Measurements from ENCODE around the gene FLT3.

Gene FLT3

DNA sequence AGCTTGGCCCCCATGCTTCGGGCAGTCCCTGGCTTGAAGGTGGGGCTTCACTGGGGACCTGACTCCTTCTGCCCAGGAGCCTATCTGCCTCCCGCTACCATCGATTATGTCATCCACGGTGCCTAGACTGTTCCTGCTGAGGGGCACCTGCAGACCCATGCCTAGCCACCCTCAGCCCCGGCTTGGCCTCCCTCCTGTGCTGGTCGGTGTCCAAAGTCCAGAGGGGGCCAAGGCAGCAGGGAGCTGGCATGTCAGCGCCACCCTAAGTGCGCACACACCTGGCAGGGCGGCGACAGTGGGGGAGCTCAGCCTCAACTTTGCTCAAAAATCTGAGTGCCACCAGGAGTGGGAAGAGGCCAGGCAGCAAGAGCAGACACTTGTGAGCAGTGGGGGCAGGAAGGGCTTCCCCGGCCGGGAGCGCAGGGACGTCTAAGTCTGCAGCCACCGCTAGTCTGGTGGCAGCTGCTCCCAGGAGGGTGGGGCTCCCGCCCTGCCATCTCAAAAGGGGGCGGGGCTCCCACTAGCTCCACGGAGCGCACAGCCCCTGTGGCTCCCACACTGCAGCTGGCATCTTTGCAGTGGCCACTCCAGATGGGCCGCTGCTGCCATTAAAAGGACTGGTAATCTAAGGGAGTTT, 98.4 kb downstream of the FLT3 start:
- DNase-seq (ENCODE audit: low read depth in 2 of 2): no peak

GRCh38 chr13:28001049-28001448, 99.3 kb downstream of the FLT3 start:
- DNase-seq (ENCODE audit: low read depth in 2 of 2): no peak

GRCh38 chr13:28000567-28000966, 99.8 kb downstream of the FLT3 start:
- no peak for DNase-seq (ENCODE audit: low read depth in 2 of 2)

DNA sequence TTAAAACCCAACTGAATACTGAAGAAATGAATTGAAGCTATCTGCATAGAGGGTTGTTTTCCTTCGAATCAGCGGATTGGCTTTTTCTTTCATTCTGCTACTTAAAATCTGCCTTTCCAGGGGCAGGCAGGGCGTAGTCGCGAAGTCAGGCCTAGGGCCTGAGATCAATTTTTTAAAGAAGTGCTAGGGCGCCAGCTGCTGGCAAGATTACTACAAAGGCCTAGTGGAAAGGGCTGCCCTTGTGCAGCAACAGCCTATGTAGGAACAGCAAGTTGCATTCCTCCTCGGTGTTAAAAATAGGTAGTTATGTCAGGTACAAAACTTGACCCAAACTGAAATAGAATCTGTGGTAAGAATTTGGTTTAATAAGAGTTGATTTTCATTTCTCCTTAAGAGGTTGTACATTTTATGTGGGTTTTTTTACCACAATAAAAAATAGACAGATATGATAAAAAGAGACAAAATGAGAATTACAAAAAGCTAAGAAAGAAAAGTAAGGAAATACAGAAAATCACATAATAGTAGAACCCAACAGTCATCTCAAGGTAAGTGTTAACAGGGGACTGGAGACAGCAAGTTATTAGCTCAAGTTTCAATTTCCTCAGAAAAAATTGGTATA, 102.4 kb downstream of the FLT3 start:
- DNase-seq (ENCODE audit: low read depth in 2 of 2): peak in 1 of 2 experiments; percentile 3

- no peak for DNase-seq (ENCODE audit: low read depth in 2 of 2)
Measured at GRCh38 chr13:27991881-27992280, 108.5 kb downstream of the FLT3 start.

- DNase-seq (ENCODE audit: low read depth in 2 of 2): no peak
Measured at GRCh38 chr13:27988520-27988919, 111.9 kb downstream of the FLT3 start, which contains the start of gene URAD. URAD (minus strand) TSS chr13:27988693; CDS start chr13:27988637, 56 bp downstream.

GRCh38 chr13:27985600-27985999, 114.8 kb downstream of the FLT3 start:
- no peak for DNase-seq (ENCODE audit: low read depth in 2 of 2)

DNA sequence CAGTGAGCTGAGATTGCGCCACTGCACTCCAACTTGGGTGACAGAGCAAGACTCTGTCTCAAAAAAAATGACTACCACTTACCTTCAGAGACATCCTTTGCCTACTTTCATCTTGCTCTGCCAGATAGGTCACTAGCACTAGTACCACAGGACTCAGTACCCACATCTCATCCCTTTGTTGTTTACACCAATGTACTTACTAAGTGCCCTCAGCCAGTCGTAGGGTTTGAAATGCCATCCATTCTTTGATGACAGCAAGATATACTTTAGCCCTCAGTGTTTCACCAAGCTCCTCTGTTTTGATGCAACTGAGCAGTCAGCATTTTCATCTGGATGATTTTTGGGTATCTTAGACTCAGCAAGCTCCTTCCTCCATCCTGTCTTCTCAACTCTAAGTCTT, 118.0 kb downstream of the FLT3 start:
- no peak for DNase-seq (ENCODE audit: low read depth in 2 of 2)

DNA sequence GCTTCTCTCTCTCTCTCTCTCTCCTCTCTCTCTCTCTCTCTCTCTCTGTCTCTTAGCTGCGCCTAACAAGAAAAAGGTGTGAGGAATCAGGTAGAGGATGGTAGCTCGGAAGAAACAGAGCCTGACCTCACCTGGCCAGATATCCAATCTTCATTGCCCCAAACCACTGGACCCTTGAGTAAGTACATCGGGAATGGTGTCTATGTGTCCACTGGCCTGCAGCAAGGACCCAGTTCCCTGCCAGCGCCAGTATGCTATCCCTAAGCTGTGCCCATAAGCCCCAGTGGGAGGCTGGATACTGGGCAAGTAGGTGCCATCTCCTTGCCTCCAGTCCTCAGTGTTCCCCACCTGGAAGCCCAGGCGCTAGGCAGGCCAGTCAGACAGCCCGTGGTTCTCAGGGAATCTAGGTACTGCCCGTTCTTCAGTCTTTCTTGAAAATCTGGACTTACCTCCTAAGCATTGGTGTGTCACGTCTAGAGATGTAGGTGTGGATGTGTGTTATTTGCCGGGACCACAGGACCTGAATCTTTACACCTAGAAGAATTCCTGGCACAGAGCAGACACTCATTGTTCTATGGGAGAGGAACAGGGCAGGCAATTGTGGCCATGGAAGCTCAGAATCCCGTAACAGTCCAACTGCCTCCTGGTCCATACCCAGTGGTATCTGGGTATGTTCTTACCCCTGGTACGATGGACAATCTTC, 119.2 kb downstream of the FLT3 start:
- no peak for DNase-seq (ENCODE audit: low read depth in 2 of 2)

DNA sequence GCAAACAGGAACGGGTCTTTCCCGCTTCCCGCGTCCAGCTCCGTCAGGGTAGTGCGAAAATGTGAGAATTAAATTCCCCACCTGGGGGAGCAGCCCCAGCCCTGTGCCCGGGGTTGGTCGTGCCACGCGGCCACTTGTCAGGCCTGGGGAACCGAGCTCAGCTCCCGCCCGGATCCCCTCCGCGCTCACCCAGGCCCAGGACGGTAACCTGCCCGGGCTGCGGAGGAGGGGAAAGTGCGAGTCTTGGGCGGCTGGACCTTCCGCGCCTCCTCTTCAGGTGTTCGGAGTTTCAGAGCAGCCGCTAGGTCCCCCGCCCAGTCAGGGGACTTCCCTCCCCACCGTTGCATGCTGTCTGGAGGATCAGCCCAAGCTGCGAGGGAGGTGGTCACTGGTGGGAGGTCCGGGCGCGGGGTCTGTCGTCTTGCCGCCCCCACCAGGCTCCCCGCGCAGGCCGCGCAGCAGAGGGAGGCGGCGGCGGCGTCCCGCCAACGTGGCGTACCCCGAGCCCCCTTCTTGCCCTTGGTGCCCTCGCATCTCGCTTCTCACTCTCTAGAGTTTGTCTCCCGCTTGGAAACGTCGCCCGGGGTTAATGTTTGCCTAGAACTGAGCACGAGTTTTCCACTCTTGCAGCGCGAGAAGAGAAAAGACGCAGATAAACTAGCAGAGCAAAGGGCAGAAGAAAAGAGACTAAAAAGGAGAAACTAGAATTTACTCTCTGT, 119.9 kb downstream of the FLT3 start:
- DNase-seq (ENCODE audit: low read depth in 2 of 2): no peak

DNA sequence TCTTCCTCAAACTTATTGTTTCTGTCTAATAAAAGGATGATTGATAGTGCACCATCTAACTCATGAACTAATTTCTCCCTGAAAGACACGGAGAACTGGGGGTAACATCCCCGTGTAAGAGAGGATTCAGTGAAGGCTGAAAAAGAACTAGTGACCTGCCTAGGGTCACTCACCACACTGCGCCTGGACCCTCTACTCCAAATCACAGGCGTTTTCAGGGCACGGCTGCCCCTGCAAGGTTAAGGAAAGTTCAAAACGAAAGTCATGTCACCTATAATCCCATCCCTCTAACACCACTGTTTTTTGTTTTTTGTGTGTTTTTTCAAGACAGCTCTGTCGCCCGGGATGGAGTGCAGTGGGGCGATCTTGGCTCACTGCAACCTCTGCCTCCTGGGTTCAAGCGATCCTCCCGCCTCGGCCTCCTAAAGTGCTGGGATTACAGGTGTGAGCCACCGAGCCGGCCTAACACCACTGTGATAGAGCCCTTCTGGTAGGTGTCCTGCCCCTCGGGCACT, 120.6 kb downstream of the FLT3 start:
- DNase-seq (ENCODE audit: low read depth in 2 of 2): no peak

- no peak for DNase-seq (ENCODE audit: low read depth in 2 of 2)
Measured at GRCh38 chr13:27979001-27979643, 121.3 kb downstream of the FLT3 start.

DNA sequence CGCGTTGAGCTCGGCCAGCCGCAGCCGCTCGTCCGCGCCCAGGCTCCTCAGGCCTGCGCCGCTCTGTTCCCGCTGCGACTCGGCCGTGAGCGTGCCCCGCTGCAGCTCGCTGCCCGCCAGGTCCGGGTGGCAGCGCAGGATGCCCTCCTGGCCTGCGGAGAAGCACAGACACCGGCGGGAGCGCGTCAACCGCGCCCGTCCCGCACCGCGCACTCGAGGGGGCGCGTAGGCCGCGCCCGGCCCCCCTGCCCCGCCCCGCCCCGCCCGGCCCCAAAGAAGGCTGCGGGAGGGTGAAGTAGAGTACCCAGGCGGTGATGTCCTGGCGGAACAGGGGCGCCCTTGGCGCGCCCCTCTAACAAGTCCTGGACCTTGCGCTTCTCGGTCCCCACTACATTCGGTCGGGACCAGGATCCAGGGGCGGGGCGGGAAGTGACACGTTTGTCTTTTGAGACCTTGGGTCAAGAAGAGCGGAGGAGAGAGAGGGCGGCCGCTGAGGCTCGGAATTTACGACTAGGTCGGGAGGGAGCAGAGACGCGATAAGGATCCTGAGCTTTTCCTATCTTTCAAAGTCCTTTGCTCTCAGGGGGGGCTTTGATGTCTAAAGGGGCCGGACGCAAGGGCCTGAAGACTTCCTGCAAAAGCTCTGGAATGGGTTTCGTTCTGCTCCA, 121.9 kb downstream of the FLT3 start:
- DNase-seq (ENCODE audit: low read depth in 2 of 2): no peak

GRCh38 chr13:27977476-27978300, 122.7 kb downstream of the FLT3 start:
- DNase-seq (ENCODE audit: low read depth in 2 of 2): no peak

DNA sequence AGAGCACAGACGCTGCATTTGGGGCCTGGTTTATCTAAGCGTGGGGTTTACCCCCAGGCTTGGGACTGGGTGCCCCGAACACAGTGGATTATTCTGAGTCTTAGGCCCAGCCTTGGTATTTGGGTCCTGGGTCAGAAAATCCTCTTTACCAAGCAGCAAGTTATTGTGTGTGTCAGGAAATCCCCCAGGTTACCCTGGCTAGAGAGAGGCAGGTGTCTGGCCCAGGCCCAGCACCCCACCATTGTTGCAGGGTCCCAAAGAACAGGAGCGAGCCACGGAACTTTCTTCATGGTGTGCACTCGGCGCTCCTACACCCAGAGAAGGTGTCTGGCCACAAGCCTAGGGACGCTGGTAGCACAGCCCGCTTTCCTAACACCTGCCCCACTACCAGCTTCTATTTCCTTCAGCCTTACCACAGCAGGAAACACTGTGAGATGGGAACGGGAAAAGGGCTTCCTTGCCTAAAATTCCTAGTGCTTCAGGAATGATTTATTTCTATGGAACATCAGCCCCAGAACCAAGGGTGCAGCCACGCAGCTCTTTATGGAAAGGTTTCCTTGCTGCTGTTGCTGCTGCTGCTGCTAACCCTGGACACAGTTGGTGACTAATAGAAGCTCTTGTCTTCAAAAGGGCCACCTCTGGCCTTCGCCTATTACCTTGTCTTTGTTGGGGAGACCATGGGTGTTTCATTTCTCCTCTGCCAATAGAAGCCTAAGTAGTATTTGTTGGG, 123.8 kb downstream of the FLT3 start:
- no peak for DNase-seq (ENCODE audit: low read depth in 2 of 2)

DNA sequence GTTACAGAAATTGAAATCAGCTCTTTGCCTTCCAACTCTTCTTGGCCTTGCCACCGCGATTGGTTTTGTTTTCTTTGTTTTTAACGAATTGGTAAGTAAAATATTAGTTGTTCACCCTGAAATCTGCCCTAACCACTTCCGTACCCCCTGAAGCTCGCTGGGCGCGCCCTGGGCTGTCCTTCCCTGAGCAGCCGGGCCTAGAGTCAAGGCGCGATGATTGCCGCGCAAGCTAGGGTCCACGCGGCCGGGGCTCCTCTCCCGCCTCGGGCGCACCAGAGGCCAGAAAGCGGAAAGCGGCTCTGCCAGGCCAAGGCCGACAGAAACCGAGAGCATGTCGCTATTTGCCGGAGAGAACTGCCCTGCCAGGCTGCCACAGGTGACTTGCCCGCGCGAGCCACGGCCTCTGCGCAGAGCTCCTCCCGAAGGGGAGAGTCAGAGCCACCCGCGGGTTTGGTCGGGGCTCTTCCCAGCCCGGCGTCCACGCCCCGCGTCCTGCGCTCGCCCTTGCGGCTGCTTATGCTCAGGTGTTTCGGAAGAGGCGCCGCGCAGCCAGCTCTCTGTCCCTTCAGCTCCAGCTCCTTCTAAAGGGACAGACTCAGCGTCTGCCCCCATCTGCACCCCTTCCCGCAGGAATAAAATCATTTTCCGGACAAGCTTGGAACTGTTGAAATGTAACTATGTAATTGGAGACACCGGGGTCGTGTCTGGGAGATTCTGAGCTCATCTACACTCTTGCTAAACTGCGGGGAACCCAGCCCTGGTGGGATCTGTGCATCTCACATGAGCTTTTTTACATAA, 124.6 kb downstream of the FLT3 start:
- no peak for DNase-seq (ENCODE audit: low read depth in 2 of 2)

DNA sequence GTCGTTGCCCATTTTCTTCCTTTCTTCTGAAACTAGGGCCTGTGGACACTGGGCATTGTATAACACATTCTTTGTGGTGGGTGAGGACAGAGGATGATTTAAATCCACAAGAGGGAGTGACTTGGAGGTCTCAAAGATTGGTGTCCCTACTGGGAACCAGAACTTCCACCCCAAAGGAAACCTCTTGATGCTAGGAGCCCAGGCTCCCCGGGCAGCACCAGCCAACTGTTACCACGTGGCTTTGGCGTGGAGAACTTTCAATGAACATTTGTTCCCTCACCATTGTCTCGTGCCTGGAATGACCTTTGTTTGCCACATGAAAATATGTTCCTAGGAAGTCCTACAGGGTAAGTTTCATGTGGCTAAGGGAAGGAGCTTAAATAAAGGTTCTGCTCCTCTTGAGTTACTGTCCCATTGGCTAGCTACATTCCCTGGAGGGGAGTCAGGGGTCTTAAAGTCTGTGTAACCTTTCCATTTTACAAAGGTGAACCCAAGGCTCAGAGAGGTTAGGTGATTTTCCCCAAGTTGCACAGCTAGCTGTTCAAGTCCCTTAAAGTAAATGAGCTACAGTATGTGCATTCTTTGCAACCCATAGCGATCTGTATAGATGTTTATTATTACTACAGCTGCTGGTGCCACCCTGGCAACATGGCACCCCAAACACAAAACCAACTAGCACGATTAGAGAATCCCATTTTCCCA, 126.3 kb downstream of the FLT3 start:
- DNase-seq (ENCODE audit: low read depth in 2 of 2): no peak

GRCh38 chr13:27973291-27973690, 127.1 kb downstream of the FLT3 start:
- DNase-seq (ENCODE audit: low read depth in 2 of 2): no peak

All from fibroblast of skin of left biceps (primary cell).